Glomerular endothelial cell (primary cell): Measurements from ENCODE around the gene NUP214. TPM values are rescaled to one million over a fixed set of nuclear protein-coding genes. Genes with fewer than 3 reads are reported as not detected.
"Not testable (repeated sequence)": the region's sequence is repeated elsewhere in the genome, so short reads cannot be mapped to it uniquely, and the experiment has no call there.

ENCODE experiments used
- DNase-seq: peaks from one replicate; pipeline ENCODE4 v3.0.0-alpha.2; 2011; ENCODE audit warnings: low read depth, low spot score; ENCODE audit errors: extremely low read depth
- total RNA-seq: library from RNA; depleted of rRNA; stranded (reverse); fragments of >200 nt; gene quantifications from 2 replicates; pipeline ENCODE4 v1.2.3, GENCODE V29; 2015

The NUP214 gene
- total RNA-seq, 1 donor from 2014 or later: 36.9 TPM

DNA sequence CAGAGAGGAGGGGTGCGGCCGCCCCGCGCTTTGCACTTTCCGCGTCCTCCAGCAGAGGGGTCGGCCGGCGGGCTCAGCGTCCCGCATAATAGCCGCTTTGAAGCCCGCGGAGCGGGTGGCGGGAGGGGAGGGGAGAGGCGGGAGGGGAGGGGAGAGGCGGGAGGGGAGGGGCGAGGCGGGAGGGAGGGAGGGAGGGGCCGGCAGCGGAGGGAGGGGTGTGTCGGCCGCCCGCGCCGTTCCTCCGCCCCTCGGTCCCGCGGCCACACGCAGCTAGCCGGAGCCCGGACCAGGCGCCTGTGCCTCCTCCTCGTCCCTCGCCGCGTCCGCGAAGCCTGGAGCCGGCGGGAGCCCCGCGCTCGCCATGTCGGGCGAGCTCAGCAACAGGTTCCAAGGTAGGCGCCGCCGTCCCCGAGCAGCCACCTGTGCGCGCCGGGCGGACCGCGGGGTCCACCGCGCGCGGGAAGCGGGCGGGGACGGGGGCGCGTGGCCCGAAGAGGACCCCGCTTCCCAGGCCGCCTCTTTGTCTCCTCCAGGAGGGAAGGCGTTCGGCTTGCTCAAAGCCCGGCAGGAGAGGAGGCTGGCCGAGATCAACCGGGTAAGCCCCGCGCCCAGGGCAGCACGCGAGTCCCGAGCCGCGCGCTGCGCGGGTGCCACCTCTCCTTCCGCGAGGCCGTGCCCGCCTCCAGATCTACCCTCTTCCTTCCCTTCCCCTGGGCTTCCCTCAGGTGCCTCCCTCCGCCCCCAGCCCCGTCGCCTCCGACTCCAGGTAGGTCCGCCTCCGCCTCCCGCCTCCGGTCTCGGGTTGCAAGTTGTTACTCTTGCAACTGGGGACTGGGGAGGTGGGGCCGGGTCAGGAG lies 28.9 kb upstream of the NUP214 start, which contains the start of gene AIF1L:
TSS of gene AIF1L (plus strand) at position 263 of the 857 bp plus-strand sequence. CDS start at position 362, 99 bp downstream.
- DNase-seq: no peak

GRCh38 chr9:131097126-131097947 lies 28.0 kb upstream of the NUP214 start:
- DNase-seq: no peak

GRCh38 chr9:131097948-131098278 lies 27.5 kb upstream of the NUP214 start:
- no peak for DNase-seq

DNA sequence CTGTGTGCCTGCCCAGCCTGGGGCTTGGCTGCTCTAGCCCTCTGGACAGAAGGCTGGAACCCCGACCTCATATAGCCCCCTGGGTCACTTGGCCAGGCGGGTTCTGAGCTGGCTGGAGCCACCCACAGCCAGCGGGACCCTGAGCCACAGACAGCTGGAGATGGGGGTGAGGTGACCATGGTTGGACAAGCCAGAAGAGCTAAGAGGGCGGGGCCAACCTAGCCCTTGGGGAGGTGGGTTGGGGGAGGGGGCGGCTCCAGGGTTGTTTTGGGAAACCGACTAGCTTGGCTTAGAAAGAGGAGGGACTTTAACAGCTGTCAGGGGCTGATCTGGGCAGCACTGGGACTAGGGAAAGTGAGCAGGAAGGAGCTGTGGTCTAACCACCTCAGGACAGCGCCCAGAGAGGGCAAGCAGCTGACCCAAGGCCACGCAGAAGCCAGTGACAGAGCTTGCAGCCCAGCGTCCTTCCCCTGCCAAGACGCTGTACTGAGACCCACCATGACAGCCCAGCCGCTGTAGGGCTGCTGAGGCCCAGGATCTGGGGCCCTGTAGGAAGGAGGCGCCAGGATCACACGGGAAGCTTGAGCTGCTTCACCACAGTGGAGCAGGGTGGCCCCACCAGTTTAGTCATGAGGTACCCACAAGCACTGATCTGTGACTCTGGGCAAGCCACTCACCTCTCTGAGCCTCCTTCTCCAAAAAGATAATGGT lies 26.8 kb upstream of the NUP214 start:
- DNase-seq: no peak

- DNase-seq: no peak
These were observed 26.2 kb upstream of the NUP214 start for GRCh38 chr9:131099102-131099606.

DNA sequence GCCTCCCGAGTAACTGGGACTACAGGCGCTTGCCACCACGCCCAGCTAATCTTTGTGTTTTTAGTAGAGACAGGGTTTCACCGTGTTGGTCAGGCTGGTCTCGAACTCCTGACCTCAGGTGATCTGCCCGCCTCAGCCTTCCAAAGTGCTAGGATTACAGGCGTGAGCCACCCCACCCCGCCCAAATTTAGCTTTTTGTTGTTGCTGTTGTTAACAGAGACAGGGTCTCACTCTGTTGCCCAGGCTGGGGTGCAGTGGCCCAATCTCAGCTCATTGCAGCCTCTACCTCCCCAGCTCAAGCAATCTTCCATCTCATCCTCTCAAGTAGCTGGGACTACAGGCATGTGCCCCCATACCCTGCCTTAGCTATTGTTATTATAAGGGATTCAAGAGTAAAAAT lies 25.5 kb upstream of the NUP214 start:
- not testable (repeated sequence) for DNase-seq

DNA sequence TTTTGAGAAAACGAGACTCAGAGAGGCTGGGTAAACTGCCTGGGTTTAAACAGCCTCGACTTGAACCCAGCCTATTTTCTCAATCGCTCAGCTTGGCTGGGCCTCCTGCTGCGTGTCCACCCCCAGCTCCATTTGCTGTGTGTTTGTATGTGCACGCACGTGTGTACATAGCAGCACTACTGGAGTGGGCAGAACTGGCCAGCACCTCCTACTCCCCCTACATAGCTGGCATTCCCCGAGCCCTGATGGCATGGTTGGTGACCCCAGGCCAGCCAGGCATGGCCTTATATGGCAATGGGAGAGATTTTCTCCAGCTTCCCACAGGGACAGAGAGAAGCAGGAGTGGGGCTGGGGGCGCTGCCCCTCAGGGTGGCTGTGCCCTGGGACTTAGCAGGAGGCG lies 24.9 kb upstream of the NUP214 start:
- no peak for DNase-seq

GRCh38 chr9:131101207-131101964 lies 24.0 kb upstream of the NUP214 start:
- no peak for DNase-seq

DNA sequence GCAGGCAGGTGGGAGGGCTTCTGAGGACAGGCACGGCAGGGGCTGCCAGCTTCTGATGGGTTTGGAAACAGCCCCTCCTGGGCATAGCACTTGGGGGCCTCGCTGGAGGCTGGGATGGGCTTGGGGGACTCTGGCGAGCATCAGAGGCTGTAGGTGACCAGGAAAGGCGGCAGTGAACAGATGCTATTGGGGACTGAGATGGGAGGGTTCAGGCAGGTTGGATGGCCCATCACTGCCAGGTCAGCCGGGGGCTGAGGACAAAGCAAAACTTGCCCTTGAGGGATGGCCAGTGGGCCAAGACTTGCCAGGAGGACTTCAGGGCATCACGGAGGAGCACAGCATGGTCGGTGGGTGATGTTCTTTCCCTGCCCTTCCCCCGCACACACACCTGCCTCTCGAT lies 22.4 kb upstream of the NUP214 start:
- no peak for DNase-seq

GRCh38 chr9:131103535-131103934 lies 21.9 kb upstream of the NUP214 start:
- no peak for DNase-seq

- no peak for DNase-seq
These were observed 21.2 kb upstream of the NUP214 start for GRCh38 chr9:131104016-131104740.

DNA sequence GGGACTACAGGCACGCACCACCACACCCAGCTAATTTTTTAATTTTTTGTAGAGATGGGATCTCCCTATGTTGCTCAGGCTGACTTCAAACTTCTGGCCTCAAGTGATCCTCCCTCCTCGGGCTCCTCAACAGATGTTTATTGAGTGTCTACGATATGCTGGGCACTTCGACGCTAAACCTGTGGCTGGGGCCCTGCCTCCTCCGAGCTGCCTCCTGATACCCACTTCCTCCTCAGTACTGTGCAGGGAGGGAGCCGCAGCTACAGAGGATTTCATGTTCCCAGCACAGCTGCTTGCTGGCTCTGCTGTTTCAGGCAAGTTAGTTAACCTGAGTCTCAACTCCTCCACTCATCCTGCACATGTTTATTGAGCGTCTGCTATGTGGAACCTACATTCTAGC lies 19.4 kb upstream of the NUP214 start:
- DNase-seq: no peak

- DNase-seq: no peak
These were observed 17.6 kb upstream of the NUP214 start for GRCh38 chr9:131107760-131108159.

DNA sequence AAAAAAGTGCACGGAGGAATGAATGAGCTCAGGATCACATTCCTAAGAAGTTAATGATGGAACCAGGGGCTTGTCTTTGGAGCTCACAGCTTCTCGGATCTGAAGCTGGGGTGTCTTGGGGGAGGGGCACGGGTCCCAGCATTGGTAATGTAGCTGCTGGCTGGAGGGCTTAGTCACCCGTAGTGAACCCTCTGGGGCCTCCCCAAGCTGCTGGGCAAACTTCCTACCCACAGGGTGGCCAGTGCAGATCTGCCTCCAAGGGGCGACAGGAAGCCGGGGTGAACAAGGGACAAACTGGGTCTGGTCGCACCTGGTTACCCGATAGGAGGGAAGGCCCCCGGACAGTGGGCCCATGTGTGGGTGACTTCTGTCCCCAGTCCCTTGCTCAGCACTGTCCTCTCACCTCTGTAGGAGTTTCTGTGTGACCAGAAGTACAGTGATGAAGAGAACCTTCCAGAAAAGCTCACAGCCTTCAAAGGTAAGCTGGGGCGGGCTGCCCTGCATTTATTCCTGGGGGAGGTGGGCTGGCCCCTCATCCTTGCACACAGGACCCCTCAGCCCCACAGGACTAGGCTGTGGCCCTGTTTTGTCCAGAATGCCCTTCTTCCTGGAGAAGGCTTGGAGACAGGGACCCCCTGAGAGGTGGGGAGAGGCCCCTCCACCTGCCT lies 14.1 kb upstream of the NUP214 start:
- DNase-seq: no peak

- no peak for DNase-seq
These were observed 13.5 kb upstream of the NUP214 start for GRCh38 chr9:131111854-131112311.

GRCh38 chr9:131112374-131113154 lies 12.8 kb upstream of the NUP214 start:
- DNase-seq: no peak

GRCh38 chr9:131113655-131114054 lies 11.7 kb upstream of the NUP214 start:
- DNase-seq: no peak

GRCh38 chr9:131114084-131114535 lies 11.3 kb upstream of the NUP214 start:
- no peak for DNase-seq
